Pons (tissue), 1 donor: ENCODE results near the gene YTHDF1.
A peak's percentile ranks its signal among the peaks of the same experiment; 100 is the strongest.
"Not testable (repeated sequence)": the region's sequence is repeated elsewhere in the genome, so short reads cannot be mapped to it uniquely, and the experiment has no call there.

Experiments
- DNase-seq: peaks from one replicate; pipeline ENCODE4 v3.0.0-alpha.2; 2016; ENCODE audit warnings: low spot score

The YTHDF1 gene

DNA sequence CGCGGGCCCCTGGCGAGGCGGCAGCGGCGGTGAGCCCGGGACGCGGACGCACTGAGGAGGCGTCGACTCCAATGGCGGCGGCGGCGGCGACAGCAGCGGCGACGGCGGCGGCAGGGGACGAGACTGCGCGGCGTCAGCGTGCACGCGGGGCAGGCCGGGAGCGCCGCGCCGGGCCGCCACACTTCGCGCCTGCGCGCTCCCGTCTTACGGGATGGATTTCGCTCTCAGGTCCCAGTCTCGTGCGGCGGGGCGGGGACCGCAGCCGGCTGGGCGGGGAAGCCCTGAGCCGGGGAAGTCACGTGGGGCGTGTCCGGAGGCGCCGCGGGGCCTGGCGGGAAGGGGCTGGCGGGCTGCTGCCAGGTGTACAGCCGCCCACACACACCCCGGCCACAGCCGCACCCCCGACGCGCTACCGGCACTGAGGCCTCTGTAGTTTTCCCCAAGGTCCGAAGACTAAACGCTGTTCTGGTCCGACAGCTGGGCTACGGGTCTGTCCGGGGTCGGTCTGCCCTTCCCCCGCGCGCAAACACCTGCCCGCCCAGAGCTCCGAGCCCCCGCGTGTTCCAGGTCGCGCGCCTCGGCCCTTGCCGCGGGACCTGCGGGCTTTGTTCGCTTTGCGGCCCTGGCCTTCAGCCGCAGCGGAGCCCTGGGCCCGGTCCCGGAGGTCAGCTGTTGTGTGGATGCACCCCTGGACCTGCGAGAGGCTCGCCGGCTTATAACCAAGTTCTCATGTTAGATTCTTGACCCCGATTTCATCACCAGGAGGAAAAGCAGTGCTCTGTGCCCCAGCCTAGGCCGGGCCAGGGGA is at the start of gene YTHDF1:
YTHDF1 (minus strand) TSS at position 91 of the 808 bp plus-strand sequence. CDS start 239 bp downstream, outside the sequence.
- DNase-seq: peak; percentile 91

DNA sequence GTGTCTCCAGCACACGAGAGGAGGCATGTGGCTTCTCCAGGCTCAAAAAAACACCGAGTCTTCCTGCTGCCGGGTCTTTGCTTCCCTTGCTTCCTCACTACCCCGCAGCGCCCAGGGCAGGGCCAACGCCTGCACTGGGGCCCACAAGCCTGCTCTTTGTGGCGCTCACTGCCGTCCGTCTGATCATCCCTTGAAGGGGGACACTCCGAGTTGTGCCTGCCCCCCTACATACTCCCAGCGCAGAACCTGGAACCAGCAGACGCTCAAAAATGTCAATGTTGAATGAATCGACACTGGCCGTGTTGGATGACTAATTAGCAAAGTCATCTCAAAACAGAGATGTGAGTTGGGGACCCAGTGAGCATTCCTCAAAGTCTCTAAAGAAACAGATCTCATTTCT is 48.6 kb upstream of the YTHDF1 start:
- DNase-seq: no peak

GRCh38 chr20:63264000-63264399 is 48.1 kb upstream of the YTHDF1 start:
- no peak for DNase-seq

DNA sequence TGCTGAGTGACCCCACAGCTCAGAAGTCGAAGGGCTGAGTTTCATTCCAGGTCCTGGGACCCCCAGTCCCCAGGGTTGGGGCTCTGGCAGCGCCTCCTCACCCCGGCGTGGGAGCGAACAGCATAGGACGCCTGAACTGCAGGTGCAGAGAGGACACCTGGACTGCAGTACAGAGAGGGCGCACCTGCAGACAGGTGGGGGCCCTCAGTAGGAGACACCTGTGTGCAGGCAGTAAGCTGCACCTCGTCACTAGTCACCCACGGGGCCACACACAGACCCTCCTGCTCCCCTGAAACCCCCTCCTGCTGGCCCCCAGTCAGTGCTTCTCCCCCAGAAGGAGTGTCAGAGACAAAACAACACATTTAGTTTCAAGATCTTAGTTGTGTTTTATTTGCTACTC is 46.9 kb upstream of the YTHDF1 start:
- no peak for DNase-seq

DNA sequence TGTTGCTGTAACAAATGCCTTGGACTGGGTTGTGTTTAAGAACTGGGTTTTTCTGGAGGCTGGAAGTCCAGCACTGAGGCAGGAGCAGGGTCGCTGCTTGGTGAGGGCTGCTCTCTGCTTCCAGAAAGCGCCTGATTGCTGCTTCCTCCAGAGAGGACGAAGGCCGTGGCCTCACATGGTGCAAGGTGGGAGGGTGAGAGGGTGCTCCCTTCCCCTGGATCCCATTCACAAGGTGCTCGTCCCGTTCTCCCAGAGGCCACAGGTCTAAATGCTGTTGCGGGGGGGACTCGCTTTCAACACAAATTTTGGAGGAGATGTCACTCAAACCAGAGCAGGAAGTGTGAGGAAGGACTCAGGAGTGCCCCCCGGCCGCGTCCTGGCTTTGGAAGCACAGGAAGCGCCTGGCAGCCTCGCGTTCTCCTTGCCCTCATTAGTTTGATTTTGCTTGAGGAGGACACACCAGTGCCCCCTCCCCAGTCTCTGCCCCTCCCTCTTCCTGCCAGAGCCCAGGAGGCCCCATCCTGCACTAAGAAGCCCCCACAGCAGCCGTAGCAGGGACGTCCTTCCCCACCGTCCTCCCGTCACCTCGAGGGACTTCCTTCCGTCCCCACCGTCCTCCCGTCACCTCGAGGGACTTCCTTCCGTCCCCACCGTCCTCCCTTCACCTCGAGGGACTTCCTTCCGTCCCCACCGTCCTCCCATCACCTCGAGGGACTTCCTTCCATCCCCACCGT is 46.0 kb upstream of the YTHDF1 start:
- DNase-seq: no peak

DNA sequence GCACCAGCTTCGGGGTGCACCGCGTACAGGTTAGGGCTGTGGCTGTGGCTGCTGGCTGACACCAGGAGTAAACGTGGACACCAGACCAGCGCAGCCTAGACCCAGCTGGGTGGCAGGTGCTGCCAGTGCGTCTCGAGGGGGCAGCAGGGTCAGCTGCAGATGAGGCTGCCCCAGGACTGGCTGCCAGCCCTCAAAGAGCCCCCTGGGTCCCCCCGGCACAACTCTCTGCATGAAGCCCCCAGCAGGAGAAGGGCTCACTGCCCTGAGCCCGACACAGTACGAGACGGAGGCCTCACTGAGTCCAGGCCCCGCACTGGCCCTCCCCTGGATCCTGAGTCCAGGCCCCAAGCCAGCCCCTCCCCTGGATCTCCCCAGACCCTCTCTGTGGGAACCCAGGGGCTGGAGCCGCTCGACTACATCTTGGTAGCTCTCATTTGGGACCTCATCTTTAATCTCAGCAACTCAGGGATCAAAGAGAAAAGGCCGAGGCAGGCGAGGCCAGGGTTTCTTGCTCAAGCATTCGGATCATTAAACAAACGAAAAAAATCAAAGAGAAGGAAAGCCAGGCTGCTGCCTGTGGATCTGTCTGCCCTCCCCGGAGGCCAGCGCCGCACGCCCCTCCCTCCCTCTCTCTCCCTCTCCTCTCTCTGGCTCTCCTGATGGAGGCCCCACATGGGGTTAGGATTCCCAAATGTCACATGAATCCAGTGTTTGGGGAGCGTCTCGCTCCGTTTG is 45.3 kb upstream of the YTHDF1 start:
- DNase-seq: no peak

DNA sequence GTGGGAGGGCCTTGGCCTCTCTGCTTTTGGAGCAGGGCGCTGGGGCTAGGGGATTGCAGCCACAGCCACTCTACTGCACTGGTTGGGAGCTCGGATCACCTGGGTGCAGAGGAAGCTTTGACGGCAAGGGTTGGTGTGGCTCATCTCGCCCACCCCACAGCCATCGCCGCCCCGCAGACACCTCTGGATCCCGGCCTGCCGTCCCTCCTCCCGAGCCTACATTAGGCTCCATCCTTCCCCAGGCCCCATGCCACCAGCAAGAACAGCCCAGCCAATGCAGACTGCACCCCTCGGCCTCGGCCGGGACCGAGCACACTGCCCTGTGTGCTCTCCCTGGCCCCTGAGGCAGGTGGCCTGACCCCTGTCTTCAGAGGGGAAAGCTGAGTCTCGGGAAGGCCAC is 44.6 kb upstream of the YTHDF1 start:
- DNase-seq: no peak

DNA sequence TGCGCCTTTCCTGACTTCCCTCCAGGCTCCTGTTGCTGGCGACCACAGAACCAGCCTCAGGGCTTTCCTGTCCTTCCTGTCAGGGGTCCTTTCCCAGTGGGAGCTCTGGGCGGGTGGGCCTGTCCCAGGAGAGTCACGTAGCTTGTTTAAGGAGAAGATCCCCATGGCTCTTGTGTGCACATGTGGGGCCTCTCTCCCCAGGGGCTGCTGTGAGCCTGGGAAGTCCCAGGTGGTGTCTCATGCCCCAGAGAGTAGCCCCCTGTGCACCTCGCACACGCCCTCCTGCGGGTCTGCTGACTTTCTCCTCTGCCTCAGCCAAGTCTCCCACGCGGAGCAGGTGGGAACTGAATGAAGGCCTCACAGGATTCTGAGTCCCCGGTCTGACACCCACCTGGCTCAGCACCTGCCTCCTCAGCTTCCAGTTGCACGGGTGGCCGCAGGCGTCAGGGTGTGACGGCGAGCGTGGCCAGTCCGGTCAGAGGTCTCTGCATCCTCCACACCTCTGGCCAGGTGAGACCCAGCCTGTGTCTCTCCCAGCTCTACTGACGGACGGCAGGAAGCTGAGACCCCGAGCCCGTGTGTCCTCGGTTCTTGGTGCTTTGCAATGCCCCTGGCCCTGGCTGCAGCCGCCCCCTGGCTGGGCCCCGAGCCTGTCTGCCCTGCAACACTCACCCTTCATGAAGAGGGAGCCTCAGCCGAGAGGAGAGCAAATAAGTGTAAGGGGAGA is 44.0 kb upstream of the YTHDF1 start:
- no peak for DNase-seq

DNA sequence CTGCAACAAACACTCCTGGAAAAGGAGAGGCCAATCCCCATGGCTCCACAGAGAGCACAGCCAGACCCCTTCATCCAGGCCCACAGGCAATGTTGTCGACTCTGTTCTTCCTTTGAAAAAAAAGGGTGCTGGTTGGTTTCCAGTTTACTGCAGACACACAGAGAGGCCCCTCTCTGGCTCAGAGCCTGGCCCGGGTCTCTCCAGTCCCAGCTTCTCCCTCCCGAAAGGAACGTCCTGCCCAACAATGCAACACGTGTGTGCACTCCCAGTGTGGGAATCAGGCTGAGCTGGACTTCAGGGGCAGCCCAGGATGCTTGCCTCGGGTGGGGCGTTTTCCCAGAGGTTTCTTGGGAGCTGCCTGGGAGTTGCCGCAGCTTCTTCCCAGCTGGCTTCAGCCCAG is 42.9 kb upstream of the YTHDF1 start:
- DNase-seq: no peak

DNA sequence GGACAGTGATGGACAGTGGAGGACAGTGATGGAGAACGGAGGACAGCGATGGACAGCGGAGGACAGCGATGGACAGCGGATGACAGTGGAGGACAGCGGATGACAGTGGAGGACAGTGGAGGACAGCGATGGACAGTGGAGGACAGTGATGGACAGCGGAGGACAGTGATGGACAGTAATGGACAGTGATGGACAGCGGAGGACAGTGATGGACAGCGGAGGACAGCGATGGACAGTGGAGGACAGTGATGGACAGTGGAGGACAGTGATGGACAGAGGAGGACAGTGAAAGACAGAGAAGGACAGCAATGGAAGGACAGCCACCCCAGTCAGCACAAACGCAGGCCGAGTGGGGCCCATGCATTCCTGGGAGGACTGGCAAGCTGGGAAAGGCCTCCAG is 41.7 kb upstream of the YTHDF1 start:
- no peak for DNase-seq

DNA sequence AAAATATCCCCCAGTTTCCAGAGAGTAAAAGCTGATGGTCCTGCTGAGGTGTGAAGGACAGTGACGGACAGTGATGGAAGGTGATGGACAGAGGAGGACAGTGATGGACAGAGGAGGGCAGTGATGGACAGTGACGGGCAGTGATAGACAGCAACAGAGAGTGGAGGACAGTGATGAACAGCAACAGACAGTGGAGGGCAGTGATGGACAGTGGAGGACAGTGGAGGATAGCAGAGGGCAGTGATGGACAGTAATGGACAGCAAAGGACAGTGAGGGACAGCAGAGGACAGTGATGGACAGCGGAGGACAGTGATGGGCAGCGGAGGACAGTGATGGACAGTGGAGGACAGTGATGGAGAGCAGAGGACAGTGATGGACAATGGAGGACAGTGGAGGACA is 41.0 kb upstream of the YTHDF1 start:
- DNase-seq: no peak

GRCh38 chr20:63255931-63256704 is 40.2 kb upstream of the YTHDF1 start:
- DNase-seq: no peak

- DNase-seq: no peak
Measured at GRCh38 chr20:63254606-63255384, 38.9 kb upstream of the YTHDF1 start.

GRCh38 chr20:63254232-63254605 is 38.3 kb upstream of the YTHDF1 start, which contains the start of gene NKAIN4:
Gene NKAIN4, minus strand, starts transcription at chr20:63254463. Its CDS starts 13 bp downstream, at chr20:63254450.
- no peak for DNase-seq

- no peak for DNase-seq
Measured at GRCh38 chr20:63253438-63254231, 37.7 kb upstream of the YTHDF1 start.

- DNase-seq: no peak
Measured at GRCh38 chr20:63253065-63253437, 37.1 kb upstream of the YTHDF1 start.

- DNase-seq: peak; percentile 56
Measured at GRCh38 chr20:63252284-63252711, 36.4 kb upstream of the YTHDF1 start.

- DNase-seq: not testable (repeated sequence)
Measured at GRCh38 chr20:63251350-63251749, 35.4 kb upstream of the YTHDF1 start.

- no peak for DNase-seq
Measured at GRCh38 chr20:63249891-63250290, 34.0 kb upstream of the YTHDF1 start.
